Liver (tissue), 9 donors: Measurements from ENCODE around the gene CACHD1. TPM values are rescaled to one million over a fixed set of nuclear protein-coding genes. Genes with fewer than 3 reads are reported as not detected.
A peak's percentile ranks its signal among the peaks of the same experiment; 100 is the strongest.

Experiments
- DNase-seq: peaks from one replicate; pipeline ENCODE4 v3.0.0-alpha.2; 2017; ENCODE audit warnings: low spot score
- H3K27ac ChIP-seq, 2 donors: one replicate each; pipeline ENCODE4 v1.7.0; 2013; ENCODE audit warnings: inconsistent platforms in 2 of 2, low read length in 2 of 2, control low read depth in 1 of 2, low read depth in 1 of 2, mild to moderate bottlenecking in 1 of 2
- H3K27me3 ChIP-seq, 4 donors: one replicate each; pipeline versions ENCODE4 v1.6.1 to v1.7.0; 2013; ENCODE audit warnings: low read length in 3 of 4, inconsistent platforms in 1 of 4, mild to moderate bottlenecking in 1 of 4, moderate library complexity in 1 of 4; ENCODE audit not compliant: control insufficient read depth in 4 of 4, insufficient read depth in 4 of 4
- H3K36me3 ChIP-seq, 4 donors: one replicate each; pipeline versions ENCODE4 v1.6.1 to v1.7.0; 2013; ENCODE audit warnings: low read length in 3 of 4, mild to moderate bottlenecking in 3 of 4, low read depth in 1 of 4, moderate library complexity in 1 of 4; ENCODE audit not compliant: control insufficient read depth in 4 of 4, insufficient read depth in 3 of 4
- H3K4me1 ChIP-seq, 4 donors: one replicate each; pipeline versions ENCODE4 v1.6.1 to v1.7.0; 2013; ENCODE audit warnings: low read length in 3 of 4, mild to moderate bottlenecking in 3 of 4, moderate library complexity in 1 of 4; ENCODE audit not compliant: control insufficient read depth in 4 of 4, insufficient read depth in 4 of 4
- H3K4me3 ChIP-seq, 3 donors: one replicate each; pipeline versions ENCODE4 v1.6.1 to v1.7.0; 2013; ENCODE audit warnings: low read length in 3 of 3, control low read depth in 1 of 3, low read depth in 1 of 3, mild to moderate bottlenecking in 1 of 3
- H3K9ac ChIP-seq, 2 donors: one replicate each; pipeline ENCODE4 v1.7.0; 2013; ENCODE audit warnings: low read length in 2 of 2, mild to moderate bottlenecking in 2 of 2, moderate library complexity in 2 of 2, control low read depth in 1 of 2, low read depth in 1 of 2
- H3K9me3 ChIP-seq, 4 donors: one replicate each; pipeline versions ENCODE4 v1.6.1 to v1.7.0; 2013; ENCODE audit warnings: low read length in 3 of 4; ENCODE audit not compliant: control insufficient read depth in 4 of 4
- ATF3 ChIP-seq: IDR thresholded peaks from 2 replicates; pipeline ENCODE4 v1.6.1; 2016; ENCODE audit warnings: antibody characterized with exemption
- EGR1 ChIP-seq, 2 donors: IDR thresholded peaks; 2 replicates each; pipeline ENCODE4 v1.6.1; 2016 to 2018; ENCODE audit warnings: antibody characterized with exemption in 2 of 2, low read depth in 2 of 2
- FOXA1 ChIP-seq: IDR thresholded peaks from 2 replicates; pipeline ENCODE4 v1.6.1; 2016; ENCODE audit warnings: antibody characterized with exemption
- FOXA2 ChIP-seq: IDR thresholded peaks from 2 replicates; pipeline ENCODE4 v1.6.1; 2016; ENCODE audit warnings: antibody characterized with exemption
- GABPA ChIP-seq, 2 donors: IDR thresholded peaks in 1 of 2; conservative IDR thresholded peaks in 1 of 2; 2 replicates each; pipeline ENCODE4 v1.6.1; 2016; ENCODE audit warnings: antibody characterized with exemption in 2 of 2, mild to moderate bottlenecking in 1 of 2, moderate library complexity in 1 of 2
- HNF4A ChIP-seq, 2 donors: conservative IDR thresholded peaks; 2 replicates each; pipeline ENCODE4 v1.6.1; 2016; ENCODE audit warnings: antibody characterized with exemption in 2 of 2, mild to moderate bottlenecking in 2 of 2
- HNF4G ChIP-seq: IDR thresholded peaks from 2 replicates; pipeline ENCODE4 v1.6.1; 2016; ENCODE audit warnings: antibody characterized with exemption
- JUND ChIP-seq, 2 donors: IDR thresholded peaks; 2 replicates each; pipeline ENCODE4 v1.6.1; 2016; ENCODE audit warnings: antibody characterized with exemption in 2 of 2
- MAX ChIP-seq: IDR thresholded peaks from 2 replicates; pipeline ENCODE4 v1.6.1; 2016; ENCODE audit warnings: antibody characterized with exemption
- NR2F2 ChIP-seq: IDR thresholded peaks from 2 replicates; pipeline ENCODE4 v1.6.1; 2016; ENCODE audit warnings: antibody characterized with exemption
- RAD21 ChIP-seq, 2 donors: IDR thresholded peaks; 2 replicates each; pipeline ENCODE4 v1.6.1; 2016; ENCODE audit warnings: antibody characterized with exemption in 2 of 2, mild to moderate bottlenecking in 2 of 2
- REST ChIP-seq: IDR thresholded peaks from 2 replicates; pipeline ENCODE4 v1.6.1; 2016; ENCODE audit warnings: antibody characterized with exemption, mild to moderate bottlenecking
- RXRA ChIP-seq, 2 donors: IDR thresholded peaks; 2 replicates each; pipeline ENCODE4 v1.6.1; 2017 to 2018; ENCODE audit warnings: antibody characterized with exemption in 2 of 2, mild to moderate bottlenecking in 1 of 2
- SP1 ChIP-seq: IDR thresholded peaks from 2 replicates; pipeline ENCODE4 v1.6.1; 2018; ENCODE audit warnings: antibody characterized with exemption, mild to moderate bottlenecking
- TAF1 ChIP-seq: conservative IDR thresholded peaks from 2 replicates; pipeline ENCODE4 v1.6.1; 2016; ENCODE audit warnings: antibody characterized with exemption, mild to moderate bottlenecking
- YY1 ChIP-seq: IDR thresholded peaks from 2 replicates; pipeline ENCODE4 v1.6.1; 2016; ENCODE audit warnings: antibody characterized with exemption, mild to moderate bottlenecking
- WGBS: extraction: QIAGEN DNeasy Blood & Tissue Kit; methylation state at CpG from one replicate; pipeline ENCODE4 v1.1.7; 2013; 5-methylcytosine and 5-hydroxymethylcytosine counted together
- polyA plus RNA-seq, 2 donors: library from polyadenylated mRNA; stranded (reverse) in 1 of 2; unstranded in 1 of 2; fragments of 200-250 nt in 1 of 2; fragments of >200 nt in 1 of 2; fragmentation: Nextera tagmentation in 1 of 2; extraction: Ambion mirVana in 1 of 2; gene quantifications; one replicate each; pipeline versions ENCODE4 v1.2.1 to v1.2.3, GENCODE V29; 2013 to 2015
- total RNA-seq, 2 donors: library from RNA; depleted of rRNA; stranded (reverse); fragments of >200 nt; gene quantifications; one replicate each; pipeline ENCODE4 v1.2.3, GENCODE V29; 2014
- TF ChIP-seq, protein P1 (sequence below): IDR thresholded peaks from 2 replicates; pipeline ENCODE4 v1.6.1; 2016; ENCODE audit warnings: antibody characterized with exemption
- TF ChIP-seq, protein P2 (sequence below): fragments of 150-350 bp; IDR thresholded peaks from 2 replicates; pipeline ENCODE4 v1.5.1; 2017; ENCODE audit warnings: improper control_type of control experiment, low read depth, low read length; ENCODE audit not compliant: missing input control
- donor health status: healthy.
- donor health status: healthy.
- donor health status: healthy.
- donor health status: healthy.
- donor health status: healthy.

The CACHD1 gene
- total and polyA plus RNA-seq, 4 donors: 0.68 to 4.2 (median 2.3) TPM

DNA sequence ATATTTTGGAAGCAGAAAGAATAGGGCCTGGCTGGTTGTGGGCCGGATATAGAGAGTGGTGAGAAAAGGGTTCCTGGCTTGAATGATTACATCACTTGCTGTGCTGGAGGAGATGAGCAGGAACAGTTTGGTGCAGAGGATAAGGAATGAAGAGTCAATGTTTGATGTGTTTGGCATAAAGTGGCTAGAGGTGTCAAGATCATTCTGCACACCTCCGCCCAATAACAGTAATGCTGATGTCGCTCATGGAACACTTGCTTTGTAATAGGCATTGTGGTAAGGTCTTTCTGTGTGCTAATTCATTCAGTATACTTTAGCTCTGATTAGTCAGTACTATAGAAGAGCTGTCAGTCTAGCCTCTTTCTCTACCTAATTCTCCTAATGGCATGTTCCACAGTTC, 226.9 kb downstream of the CACHD1 start:
- H3K27ac ChIP-seq: no peak overlapping the region
- TF ChIP-seq RXRA (IDR thresholded peaks at IDR 0.05) (no peak), HNF4G (no peak), ATF3 (no peak), TAF1 (no peak), RAD21 (IDR thresholded peaks at IDR 0.05) (no peak), EGR1 (IDR thresholded peaks at IDR 0.05; ENCODE audit: low read depth in 2 of 2) (no peak), SP1 (no peak), GABPA (IDR thresholded peaks at IDR 0.05 in 1 of 2, conservative IDR thresholded peaks at IDR 0.05 in 1 of 2) (no peak), JUND (IDR thresholded peaks at IDR 0.05) (no peak), FOXA1 (no peak), FOXA2 (no peak), HNF4A (conservative IDR thresholded peaks at IDR 0.05) (no peak)
- TF ChIP-seq, protein P1, sequence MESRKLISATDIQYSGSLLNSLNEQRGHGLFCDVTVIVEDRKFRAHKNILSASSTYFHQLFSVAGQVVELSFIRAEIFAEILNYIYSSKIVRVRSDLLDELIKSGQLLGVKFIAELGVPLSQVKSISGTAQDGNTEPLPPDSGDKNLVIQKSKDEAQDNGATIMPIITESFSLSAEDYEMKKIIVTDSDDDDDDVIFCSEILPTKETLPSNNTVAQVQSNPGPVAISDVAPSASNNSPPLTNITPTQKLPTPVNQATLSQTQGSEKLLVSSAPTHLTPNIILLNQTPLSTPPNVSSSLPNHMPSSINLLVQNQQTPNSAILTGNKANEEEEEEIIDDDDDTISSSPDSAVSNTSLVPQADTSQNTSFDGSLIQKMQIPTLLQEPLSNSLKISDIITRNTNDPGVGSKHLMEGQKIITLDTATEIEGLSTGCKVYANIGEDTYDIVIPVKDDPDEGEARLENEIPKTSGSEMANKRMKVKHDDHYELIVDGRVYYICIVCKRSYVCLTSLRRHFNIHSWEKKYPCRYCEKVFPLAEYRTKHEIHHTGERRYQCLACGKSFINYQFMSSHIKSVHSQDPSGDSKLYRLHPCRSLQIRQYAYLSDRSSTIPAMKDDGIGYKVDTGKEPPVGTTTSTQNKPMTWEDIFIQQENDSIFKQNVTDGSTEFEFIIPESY: no peak
- TF ChIP-seq, protein P2, sequence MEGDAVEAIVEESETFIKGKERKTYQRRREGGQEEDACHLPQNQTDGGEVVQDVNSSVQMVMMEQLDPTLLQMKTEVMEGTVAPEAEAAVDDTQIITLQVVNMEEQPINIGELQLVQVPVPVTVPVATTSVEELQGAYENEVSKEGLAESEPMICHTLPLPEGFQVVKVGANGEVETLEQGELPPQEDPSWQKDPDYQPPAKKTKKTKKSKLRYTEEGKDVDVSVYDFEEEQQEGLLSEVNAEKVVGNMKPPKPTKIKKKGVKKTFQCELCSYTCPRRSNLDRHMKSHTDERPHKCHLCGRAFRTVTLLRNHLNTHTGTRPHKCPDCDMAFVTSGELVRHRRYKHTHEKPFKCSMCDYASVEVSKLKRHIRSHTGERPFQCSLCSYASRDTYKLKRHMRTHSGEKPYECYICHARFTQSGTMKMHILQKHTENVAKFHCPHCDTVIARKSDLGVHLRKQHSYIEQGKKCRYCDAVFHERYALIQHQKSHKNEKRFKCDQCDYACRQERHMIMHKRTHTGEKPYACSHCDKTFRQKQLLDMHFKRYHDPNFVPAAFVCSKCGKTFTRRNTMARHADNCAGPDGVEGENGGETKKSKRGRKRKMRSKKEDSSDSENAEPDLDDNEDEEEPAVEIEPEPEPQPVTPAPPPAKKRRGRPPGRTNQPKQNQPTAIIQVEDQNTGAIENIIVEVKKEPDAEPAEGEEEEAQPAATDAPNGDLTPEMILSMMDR: no peak
- no peak overlapping the region for H3K9ac ChIP-seq
- no peaks in the 10 kb centered on the region for H3K27me3 ChIP-seq
- no peaks in the 10 kb centered on the region for H3K4me1 ChIP-seq
- no peak for DNase-seq
- H3K4me3 ChIP-seq: no peak overlapping the region
- over 99% methylated on average over 3 of the region's 3 CpGs for WGBS
- no peaks in the 10 kb centered on the region for H3K36me3 ChIP-seq
- H3K9me3 ChIP-seq: no peaks in the 10 kb centered on the region

DNA sequence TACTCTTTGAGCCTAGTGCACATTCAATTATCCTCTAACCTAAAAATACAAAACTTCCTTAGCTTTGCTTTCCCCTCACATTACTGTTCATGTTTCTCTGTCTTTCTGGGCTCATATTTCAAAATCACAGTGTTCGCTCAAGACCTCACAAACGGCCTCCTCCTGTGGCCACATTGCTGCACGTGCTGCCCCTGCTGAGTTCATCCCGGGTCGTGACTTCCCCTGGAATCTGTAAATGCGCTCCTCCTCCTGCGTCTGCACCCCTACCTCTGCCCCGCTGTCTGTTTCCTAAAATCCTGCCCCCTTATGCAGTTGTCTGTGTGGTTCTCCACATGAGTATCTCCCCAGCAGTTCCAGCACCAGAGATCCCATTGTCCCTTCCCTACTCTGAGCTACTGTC, 229.4 kb downstream of the CACHD1 start:
- no peak for TF ChIP-seq REST
- no peak for TF ChIP-seq RXRA (IDR thresholded peaks at IDR 0.05)
- no peak for TF ChIP-seq HNF4G
- no peak for TF ChIP-seq SP1
- no peak for TF ChIP-seq HNF4A (conservative IDR thresholded peaks at IDR 0.05)
- no peak for TF ChIP-seq FOXA1
- TF ChIP-seq YY1: no peak
- TF ChIP-seq NR2F2: no peak
- no peak for TF ChIP-seq ATF3
- TF ChIP-seq RAD21 (IDR thresholded peaks at IDR 0.05): no peak
- TF ChIP-seq JUND (IDR thresholded peaks at IDR 0.05): no peak
- TF ChIP-seq MAX: no peak
- TF ChIP-seq, protein P2: no peak
- no peak for TF ChIP-seq GABPA (IDR thresholded peaks at IDR 0.05 in 1 of 2, conservative IDR thresholded peaks at IDR 0.05 in 1 of 2)
- no peak for TF ChIP-seq EGR1 (IDR thresholded peaks at IDR 0.05; ENCODE audit: low read depth in 2 of 2)
- TF ChIP-seq FOXA2: no peak
- TF ChIP-seq, protein P1: no peak
- no peak for TF ChIP-seq TAF1
- peak overlapping the region in 1 of 2 donors; percentile 12 for H3K9ac ChIP-seq
- DNase-seq: no peak
- H3K9me3 ChIP-seq: no peaks in the 10 kb centered on the region
- no peak overlapping the region for H3K27ac ChIP-seq
- no peak overlapping the region for H3K4me3 ChIP-seq
- H3K4me1 ChIP-seq: no peaks in the 10 kb centered on the region
- whole genome bisulfite sequencing: 74% methylated on average over 8 of the region's 8 CpGs
- H3K36me3 ChIP-seq: no peaks in the 10 kb centered on the region
- no peaks in the 10 kb centered on the region for H3K27me3 ChIP-seq
